GM12892 (cell line): ENCODE results near the gene DPP6.

ENCODE experiments used
- DNase-seq: peaks from one replicate; pipeline ENCODE4 v3.0.0; 2011; ENCODE audit not compliant: insufficient read length
- FAIRE-seq: peaks from 2 replicates; lab custom pipeline; 2011; peaks lifted over from hg19 to GRCh38; lab: Jason Lieb, UNC
- POLR2A ChIP-seq: IDR thresholded peaks from 2 replicates; pipeline ENCODE4 v1.6.1; 2011; ENCODE audit warnings: low read depth, low read length, control low read depth
- POLR2AphosphoS5 ChIP-seq: IDR thresholded peaks from 2 replicates; pipeline ENCODE4 v1.6.1; 2011; ENCODE audit warnings: low read depth, low read length, control low read depth
- TAF1 ChIP-seq: IDR thresholded peaks from 2 replicates; pipeline ENCODE4 v1.6.1; 2011; ENCODE audit warnings: low read depth, mild to moderate bottlenecking, control low read depth, low read length, borderline replicate concordance

DPP6 gene

GRCh38 chr7:154304231-154304630 is 252.0 kb downstream of the DPP6 start:
- DNase-seq (no peak), FAIRE-seq (no peak)
- TF ChIP-seq TAF1 (no peak), POLR2AphosphoS5 (no peak), POLR2A (no peak)

- no peak for FAIRE-seq
- no peak for DNase-seq
- no peak for TF ChIP-seq TAF1
- TF ChIP-seq POLR2AphosphoS5 = no peak
- no peak for TF ChIP-seq POLR2A
Measured at GRCh38 chr7:154304740-154305700, 252.8 kb downstream of the DPP6 start.

- FAIRE-seq = no peak
- TF ChIP-seq TAF1 = no peak
- DNase-seq = no peak
Measured at GRCh38 chr7:154306036-154306435, 253.8 kb downstream of the DPP6 start.

- FAIRE-seq (no peak), DNase-seq (no peak)
- TF ChIP-seq TAF1 (no peak), POLR2AphosphoS5 (no peak), POLR2A (no peak)
Measured at GRCh38 chr7:154308928-154309327, 256.7 kb downstream of the DPP6 start.

GRCh38 chr7:154310114-154310513 is 257.9 kb downstream of the DPP6 start:
- DNase-seq = no peak
- TF ChIP-seq POLR2A (no peak), POLR2AphosphoS5 (no peak), TAF1 (no peak)
- no peak for FAIRE-seq

- TF ChIP-seq TAF1 (no peak), POLR2AphosphoS5 (no peak), POLR2A (no peak)
- no peak for DNase-seq
- no peak for FAIRE-seq
Measured at GRCh38 chr7:154324196-154324595, 272.0 kb downstream of the DPP6 start.

GRCh38 chr7:154326421-154326820 is 274.2 kb downstream of the DPP6 start:
- DNase-seq = no peak
- no peak for FAIRE-seq
- TF ChIP-seq TAF1 (no peak), POLR2A (no peak), POLR2AphosphoS5 (no peak)

GRCh38 chr7:154330318-154330717 is 278.1 kb downstream of the DPP6 start:
- FAIRE-seq (no peak), DNase-seq (no peak)
- TF ChIP-seq POLR2A (no peak), POLR2AphosphoS5 (no peak), TAF1 (no peak)

- FAIRE-seq (no peak), DNase-seq (no peak)
- no peak for TF ChIP-seq POLR2AphosphoS5
- no peak for TF ChIP-seq POLR2A
- no peak for TF ChIP-seq TAF1
Measured at GRCh38 chr7:154332811-154333580, 280.8 kb downstream of the DPP6 start.

- DNase-seq = no peak
- no peak for FAIRE-seq
- TF ChIP-seq POLR2A = no peak
- TF ChIP-seq POLR2AphosphoS5 = no peak
- no peak for TF ChIP-seq TAF1
Measured at GRCh38 chr7:154336295-154336694, 284.1 kb downstream of the DPP6 start.

- TF ChIP-seq POLR2AphosphoS5 (no peak), POLR2A (no peak), TAF1 (no peak)
- DNase-seq (no peak), FAIRE-seq (no peak)
Measured at GRCh38 chr7:154338701-154339506, 286.7 kb downstream of the DPP6 start.
